HepG2 (cell line): ENCODE measurements around the gene TSHB. TPM values are rescaled to one million over a fixed set of nuclear protein-coding genes. Genes with fewer than 3 reads are reported as not detected.

Experiments used
- ATAC-seq: fragments of 200-7000 bp; cut with Tn5 transposase; 3 replicates; pipeline ENCODE4 v1.9.1; 2020; ENCODE audit warnings: mild to moderate bottlenecking, moderate library complexity
- BruUV-seq: library from RNA; stranded (reverse); fragments of 400-500 nt; replicated peaks from 2 replicates; lab custom pipeline; 2021; lab: Mats Ljungman, UMichigan
- CTCF ChIA-PET: fragments of 300-600 bp; formaldehyde crosslinking; extraction: SDS; loops from one replicate; lab custom pipeline; 2021; ENCODE audit warnings: low total read pairs, inconsistent platforms, low intra/inter-chr PET ratio; lab: Yijun Ruan, JAX
- POLR2A ChIA-PET: fragments of 350-600 bp; sonication (Branson Sonifier 250); formaldehyde crosslinking; loops from one replicate; lab custom pipeline; 2020; ENCODE audit warnings: antibody characterized with exemption, inconsistent platforms; lab: Yijun Ruan, JAX
- DNase-seq: peaks from one replicate; pipeline ENCODE4 v3.0.0-alpha.2; 2015; ENCODE audit warnings: low spot score
- FAIRE-seq: peaks from 3 replicates; lab custom pipeline; 2011; peaks lifted over from hg19 to GRCh38; lab: Jason Lieb, UNC
- H2AFZ ChIP-seq: one replicate; pipeline ENCODE4 v1.6.1; 2011; ENCODE audit warnings: low read length, inconsistent platforms
- H3K27ac ChIP-seq: fragments of 300-600 bp; 3 replicates; pipeline ENCODE4 v1.8.0; 2011; ENCODE audit warnings: mixed run types, mild to moderate bottlenecking, mixed read lengths, low read length, inconsistent platforms; ENCODE audit not compliant: insufficient read depth; ENCODE audit errors: extremely low read length
- H3K27me3 ChIP-seq, 2 experiments: fragments of 200-600 bp in 1 of 2; 2 replicates in 1 of 2; 3 replicates in 1 of 2; pipeline versions ENCODE4 v1.6.0 to v1.8.0; 2011; ENCODE audit warnings: low read length in 2 of 2, mild to moderate bottlenecking in 2 of 2, moderate library complexity in 2 of 2, inconsistent platforms in 1 of 2; ENCODE audit not compliant: insufficient read depth in 2 of 2, control insufficient read depth in 1 of 2
- H3K36me3 ChIP-seq, 2 experiments: fragments of 200-600 bp in 1 of 2; replicated peaks in 1 of 2; 2 replicates in 1 of 2; 3 replicates in 1 of 2; pipeline versions ENCODE4 v1.5.1 to v1.8.0; 2011; ENCODE audit warnings: low read length in 2 of 2, inconsistent platforms in 1 of 2; ENCODE audit not compliant: insufficient read depth in 2 of 2, control insufficient read depth in 1 of 2
- H3K4me1 ChIP-seq: 2 replicates; pipeline ENCODE4 v1.5.1; 2012; ENCODE audit warnings: low read length, inconsistent platforms; ENCODE audit not compliant: insufficient read depth
- H3K4me2 ChIP-seq: 2 replicates; pipeline ENCODE4 v1.6.0; 2011; ENCODE audit warnings: low read depth, low read length, inconsistent platforms
- H3K4me3 ChIP-seq, 3 experiments: fragments of 200-600 bp in 1 of 3; sonication (generic), shearing (Covaris generic) in 1 of 3; replicated peaks in 1 of 3; 2 replicates each; pipeline ENCODE4 v1.5.1; 2011 to 2016; ENCODE audit warnings: low read length in 3 of 3, inconsistent platforms in 2 of 3, low read depth in 2 of 3, mild to moderate bottlenecking in 2 of 3, control low read depth in 1 of 3, mixed read lengths in 1 of 3; ENCODE audit not compliant: insufficient read depth in 1 of 3
- H3K79me2 ChIP-seq: one replicate; pipeline ENCODE4 v1.6.1; 2011; ENCODE audit warnings: low read length, inconsistent platforms; ENCODE audit not compliant: insufficient read depth
- H3K9ac ChIP-seq: 2 replicates; pipeline ENCODE4 v1.6.0; 2011; ENCODE audit warnings: mild to moderate bottlenecking, low read depth, low read length, inconsistent platforms; ENCODE audit not compliant: insufficient read depth
- H3K9me3 ChIP-seq: 2 replicates; pipeline ENCODE4 v1.5.1; 2012; ENCODE audit warnings: mild to moderate bottlenecking, low read length
- H4K20me1 ChIP-seq: 2 replicates; pipeline ENCODE4 v1.6.0; 2011; ENCODE audit warnings: inconsistent platforms, mild to moderate bottlenecking, low read length, moderate library complexity; ENCODE audit not compliant: insufficient read depth
- ARID2 ChIP-seq: sonication (generic); formaldehyde crosslinking; IDR thresholded peaks from 2 replicates; pipeline ENCODE4 v1.8.1; 2022; ENCODE audit warnings: mild to moderate bottlenecking, missing genetic modification reagents, borderline replicate concordance
- CHD4 ChIP-seq: fragments of 200-600 bp; sonication (generic); IDR thresholded peaks from 2 replicates; pipeline ENCODE4 v1.7.0; 2017; ENCODE audit warnings: mild to moderate bottlenecking, low read length, borderline replicate concordance
- NPAS2 ChIP-seq: sonication (generic); formaldehyde crosslinking; IDR thresholded peaks from 2 replicates; pipeline ENCODE4 v1.8.0; 2022; ENCODE audit warnings: mild to moderate bottlenecking, missing genetic modification reagents, borderline replicate concordance
- REPIN1 ChIP-seq: sonication (generic); formaldehyde crosslinking; IDR thresholded peaks from 2 replicates; pipeline ENCODE4 v1.8.0; 2022; ENCODE audit warnings: missing genetic modification reagents, low read depth, mild to moderate bottlenecking, borderline replicate concordance
- REST ChIP-seq, 2 experiments: IDR thresholded peaks; 2 replicates each; pipeline ENCODE4 v1.6.1; 2011 to 2012; ENCODE audit warnings: low read length in 2 of 2, borderline replicate concordance in 1 of 2, low read depth in 1 of 2, mild to moderate bottlenecking in 1 of 2, moderate library complexity in 1 of 2
- YY1 ChIP-seq: IDR thresholded peaks from 2 replicates; pipeline ENCODE4 v1.6.1; 2011; ENCODE audit warnings: low read length, low read depth, moderate library complexity, mild to moderate bottlenecking; ENCODE audit not compliant: insufficient read depth, insufficient replicate concordance
- ZNF17 ChIP-seq: sonication (generic); formaldehyde crosslinking; IDR thresholded peaks from 2 replicates; pipeline ENCODE4 v1.5.0; 2020; ENCODE audit warnings: mild to moderate bottlenecking, missing genetic modification reagents
- ZNF34 ChIP-seq: sonication (generic); formaldehyde crosslinking; IDR thresholded peaks from 2 replicates; pipeline ENCODE4 v1.4.0; 2020; ENCODE audit warnings: mild to moderate bottlenecking, missing genetic modification reagents, borderline replicate concordance
- ZNF501 ChIP-seq: sonication (generic); formaldehyde crosslinking; IDR thresholded peaks from 2 replicates; pipeline ENCODE4 v1.5.1; 2020; ENCODE audit warnings: mild to moderate bottlenecking, moderate library complexity, missing genetic modification reagents
- WGBS: methylation state at CpG from one replicate; pipeline ENCODE4 v1.1.6; 2017; ENCODE audit warnings: low lambda C conversion rate; 5-methylcytosine and 5-hydroxymethylcytosine counted together
- in situ Hi-C: cut with HindIII; loops from 2 replicates; pipeline ENCODE4 v1.10.0; 2017; ENCODE audit warnings: low pct_unique_long_range_greater_than_20kb; ENCODE audit not compliant: extremely low pct_ligation_motif_present
- intact Hi-C: fragments of 100-400 bp; cut with micrococcal nuclease; formaldehyde crosslinking; loops from one replicate; pipeline ENCODE4 v1.10.0; 2022; ENCODE audit not compliant: unreplicated experiment
- polyA plus RNA-seq, 8 experiments: library from polyadenylated mRNA; depleted of rRNA in 3 of 8; stranded (reverse) in 7 of 8; unstranded in 1 of 8; fragments of >200 nt; fragmentation: Illumina TruSeq in 4 of 8; extraction: Trizol in 4 of 8; gene quantifications; 2 replicates each; pipeline versions ENCODE4 v1.2.1 to v1.2.3, GENCODE V29; 2011 to 2016; ENCODE audit warnings: low read depth in 4 of 8, missing spikeins in 1 of 8, mixed read lengths in 1 of 8; ENCODE audit not compliant: insufficient read depth in 1 of 8
- total RNA-seq, 5 experiments: library from RNA; depleted of rRNA; stranded (reverse); fragments of >200 nt; fragmentation: Illumina TruSeq; extraction: Trizol; gene quantifications; 2 replicates each; pipeline ENCODE4 v1.2.3, GENCODE V29; 2016; ENCODE audit warnings: low read depth in 1 of 5
- TF ChIP-seq, protein P1 (sequence below): sonication (generic); formaldehyde crosslinking; IDR thresholded peaks from 2 replicates; pipeline ENCODE4 v1.5.1; 2020; ENCODE audit warnings: missing genetic modification reagents, mild to moderate bottlenecking, borderline replicate concordance
- TF ChIP-seq, protein P2 (sequence below): sonication (generic); formaldehyde crosslinking; IDR thresholded peaks from 2 replicates; pipeline ENCODE4 v1.9.0; 2022; ENCODE audit warnings: missing genetic modification reagents, mild to moderate bottlenecking, borderline replicate concordance

Gene TSHB
- total and polyA plus RNA-seq, 2 of the 13 experiments (the other 11 are each of a cell fraction or from before 2014, with no cell fraction given): not detected

GRCh38 chr1:115059316-115059715, 29.7 kb downstream of the TSHB start (continued):
- TF ChIP-seq, protein P1, sequence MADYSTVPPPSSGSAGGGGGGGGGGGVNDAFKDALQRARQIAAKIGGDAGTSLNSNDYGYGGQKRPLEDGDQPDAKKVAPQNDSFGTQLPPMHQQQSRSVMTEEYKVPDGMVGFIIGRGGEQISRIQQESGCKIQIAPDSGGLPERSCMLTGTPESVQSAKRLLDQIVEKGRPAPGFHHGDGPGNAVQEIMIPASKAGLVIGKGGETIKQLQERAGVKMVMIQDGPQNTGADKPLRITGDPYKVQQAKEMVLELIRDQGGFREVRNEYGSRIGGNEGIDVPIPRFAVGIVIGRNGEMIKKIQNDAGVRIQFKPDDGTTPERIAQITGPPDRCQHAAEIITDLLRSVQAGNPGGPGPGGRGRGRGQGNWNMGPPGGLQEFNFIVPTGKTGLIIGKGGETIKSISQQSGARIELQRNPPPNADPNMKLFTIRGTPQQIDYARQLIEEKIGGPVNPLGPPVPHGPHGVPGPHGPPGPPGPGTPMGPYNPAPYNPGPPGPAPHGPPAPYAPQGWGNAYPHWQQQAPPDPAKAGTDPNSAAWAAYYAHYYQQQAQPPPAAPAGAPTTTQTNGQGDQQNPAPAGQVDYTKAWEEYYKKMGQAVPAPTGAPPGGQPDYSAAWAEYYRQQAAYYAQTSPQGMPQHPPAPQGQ: no peak
- TF ChIP-seq ZNF17 (CRISPR knock-in tag) (no peak), ARID2 (CRISPR knock-in tag) (no peak), REPIN1 (CRISPR knock-in tag) (no peak), YY1 (no peak), CHD4 (no peak), NPAS2 (CRISPR knock-in tag) (no peak), ZNF34 (CRISPR knock-in tag) (no peak)
- TF ChIP-seq, protein P2, sequence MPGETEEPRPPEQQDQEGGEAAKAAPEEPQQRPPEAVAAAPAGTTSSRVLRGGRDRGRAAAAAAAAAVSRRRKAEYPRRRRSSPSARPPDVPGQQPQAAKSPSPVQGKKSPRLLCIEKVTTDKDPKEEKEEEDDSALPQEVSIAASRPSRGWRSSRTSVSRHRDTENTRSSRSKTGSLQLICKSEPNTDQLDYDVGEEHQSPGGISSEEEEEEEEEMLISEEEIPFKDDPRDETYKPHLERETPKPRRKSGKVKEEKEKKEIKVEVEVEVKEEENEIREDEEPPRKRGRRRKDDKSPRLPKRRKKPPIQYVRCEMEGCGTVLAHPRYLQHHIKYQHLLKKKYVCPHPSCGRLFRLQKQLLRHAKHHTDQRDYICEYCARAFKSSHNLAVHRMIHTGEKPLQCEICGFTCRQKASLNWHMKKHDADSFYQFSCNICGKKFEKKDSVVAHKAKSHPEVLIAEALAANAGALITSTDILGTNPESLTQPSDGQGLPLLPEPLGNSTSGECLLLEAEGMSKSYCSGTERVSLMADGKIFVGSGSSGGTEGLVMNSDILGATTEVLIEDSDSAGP (CRISPR knock-in tag): no peak

DNA sequence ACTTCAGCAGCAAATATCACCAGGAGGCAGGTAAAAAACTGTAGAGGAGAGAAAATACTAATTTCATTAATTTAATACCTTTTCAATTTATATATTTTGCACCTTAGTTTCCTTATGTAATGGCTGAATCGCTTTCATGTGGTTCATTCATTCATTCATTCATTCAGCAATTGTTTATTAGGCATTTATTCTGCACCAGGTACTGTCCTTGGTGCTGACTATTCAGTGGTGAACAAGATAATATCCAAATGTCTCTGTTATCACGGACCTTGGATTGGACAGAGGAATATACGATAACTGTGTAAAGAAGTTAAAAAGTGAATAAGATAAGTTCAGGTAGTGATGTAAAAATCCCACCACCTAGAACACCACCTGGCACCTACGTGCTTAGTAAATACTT, 30.9 kb downstream of the TSHB start:
- no peaks in the 10 kb centered on the region for H3K9me3 ChIP-seq
- H4K20me1 ChIP-seq: no peaks in the 10 kb centered on the region
- FAIRE-seq: no peak
- ChIA-PET CTCF (no interaction called here), POLR2A (no interaction called here)
- in situ Hi-C loops: no loop called here
- TF ChIP-seq REST (IDR thresholded peaks at IDR 0.05; ENCODE audit: borderline replicate concordance in 1 of 2, low read depth in 1 of 2, low read length in 2 of 2): peak in 1 of 2 experiments; percentile 74; a peak in 2 of 4 replicates
- no peak for TF ChIP-seq ZNF501 (CRISPR knock-in tag)
- no peaks in the 10 kb centered on the region for H3K79me2 ChIP-seq
- H3K27me3 ChIP-seq: 0 out of 5 replicates have a peak, but pooled peaks cover 0 to 3% of the 10 kb centered on the region in 2 experiments
- intact Hi-C loops: no loop called here
- no peaks in the 10 kb centered on the region for H3K4me1 ChIP-seq
- DNase-seq: no peak
- 12% methylated on average over 4 of the region's 4 CpGs for WGBS
- no peak overlapping the region for H3K9ac ChIP-seq
- no peak overlapping the region for H2AFZ ChIP-seq
- H3K27ac ChIP-seq: no peak overlapping the region
- BruUV-seq: no TSS peak
- ATAC-seq: no peak
- no peaks in the 10 kb centered on the region for H3K36me3 ChIP-seq
- H3K4me3 ChIP-seq: no peak overlapping the region
- no peak overlapping the region for H3K4me2 ChIP-seq
